Activated CD4-positive, alpha-beta memory T cell treated with anti-CD3 and anti-CD28 coated beads, Interleukin-2, amount 10 ng/mL, durations not matched to agents 7 days and 5 days (primary cell): Measurements from ENCODE around the gene MYO3B. TPM values are rescaled to one million over a fixed set of nuclear protein-coding genes. Genes with fewer than 3 reads are reported as not detected.

Experiments used
- CTCF ChIA-PET: fragments of 350-600 bp; sonication (Branson Sonifier 250); formaldehyde crosslinking; loops from one replicate; lab custom pipeline; 2021; ENCODE audit warnings: antibody characterized with exemption, inconsistent platforms; lab: Charles Lee
- POLR2A ChIA-PET: fragments of 350-600 bp; sonication (Branson Sonifier 250); formaldehyde crosslinking; loops from one replicate; lab custom pipeline; 2021; ENCODE audit warnings: antibody characterized with exemption; lab: Charles Lee
- DNase-seq: peaks from one replicate; pipeline ENCODE4 v3.0.0-alpha.2; 2020
- H3K27ac Mint-ChIP-seq: one replicate; pipeline ENCODE4 v1.8.0; 2021; ENCODE audit warnings: mild to moderate bottlenecking, mixed read lengths
- H3K27me3 Mint-ChIP-seq: one replicate; pipeline ENCODE4 v1.8.0; 2021; ENCODE audit warnings: mixed read lengths
- H3K36me3 Mint-ChIP-seq: one replicate; pipeline ENCODE4 v1.8.0; 2021; ENCODE audit warnings: low read depth, mixed read lengths
- H3K4me1 Mint-ChIP-seq: one replicate; pipeline ENCODE4 v1.8.0; 2021; ENCODE audit warnings: mixed read lengths
- H3K4me3 Mint-ChIP-seq: one replicate; pipeline ENCODE4 v1.8.0; 2021; ENCODE audit warnings: mild to moderate bottlenecking, mixed read lengths
- H3K9me3 Mint-ChIP-seq: one replicate; pipeline ENCODE4 v1.8.0; 2021; ENCODE audit warnings: mixed read lengths
- total RNA-seq, 2 experiments: library from RNA; stranded (reverse); gene quantifications; one replicate each; pipeline ENCODE4 v1.2.3, GENCODE V29; 2021

MYO3B gene
- total RNA-seq, 2 experiments from 2014 or later = 0.18 to 0.38 TPM

DNA sequence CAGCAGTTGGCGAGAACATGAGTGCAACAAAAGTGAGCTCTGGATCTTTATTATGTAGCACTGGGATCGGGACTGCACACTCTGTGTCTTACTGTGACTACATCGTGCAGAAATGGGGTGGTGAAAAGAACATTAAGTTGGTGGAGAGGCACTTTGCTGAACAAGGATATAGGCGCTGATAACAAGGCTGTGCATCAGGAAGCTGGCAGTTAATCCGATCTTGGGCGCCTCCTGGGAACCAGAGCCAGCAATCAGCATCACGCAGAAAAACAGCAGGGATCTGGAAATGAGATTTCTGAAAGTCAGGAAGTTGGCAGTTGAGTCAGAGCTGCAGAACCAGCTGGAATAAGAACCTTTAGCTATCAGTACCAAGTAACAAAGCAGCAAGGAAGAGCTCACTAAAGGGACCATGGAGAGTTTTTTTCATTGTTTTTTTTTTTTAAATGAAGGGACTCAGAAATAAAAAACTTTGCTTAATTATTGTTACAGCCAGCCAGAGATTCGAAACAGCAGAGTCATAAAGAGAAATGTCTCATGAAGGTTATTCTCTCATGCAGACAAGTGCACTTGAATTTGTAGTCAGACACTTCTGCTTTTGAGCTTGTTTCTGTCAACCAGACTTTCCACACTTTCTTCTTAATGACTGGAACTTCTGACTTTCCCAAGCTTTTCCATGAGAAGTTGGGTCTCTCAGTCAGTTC is 22.8 kb upstream of the MYO3B start:
- H3K4me1 Mint-ChIP-seq = no peaks in the 10 kb centered on the region
- no peak for DNase-seq
- no peak overlapping the region for H3K4me3 Mint-ChIP-seq
- H3K36me3 Mint-ChIP-seq = no peaks in the 10 kb centered on the region
- H3K9me3 Mint-ChIP-seq = no peaks in the 10 kb centered on the region
- no peak overlapping the region for H3K27ac Mint-ChIP-seq
- CTCF ChIA-PET = no interaction called here
- peaks cover 7% of the 10 kb centered on the region for H3K27me3 Mint-ChIP-seq
- POLR2A ChIA-PET = no interaction called here

GRCh38 chr2:170155723-170156253 is 22.2 kb upstream of the MYO3B start:
- Mint-ChIP-seq H3K9me3 (no peaks in the 10 kb centered on the region), H3K4me1 (no peaks in the 10 kb centered on the region), H3K27me3 (peaks cover 7% of the 10 kb centered on the region), H3K4me3 (no peak overlapping the region), H3K36me3 (no peaks in the 10 kb centered on the region), H3K27ac (no peak overlapping the region)
- no peak for DNase-seq
- POLR2A ChIA-PET = no interaction called here
- CTCF ChIA-PET = no interaction called here

DNA sequence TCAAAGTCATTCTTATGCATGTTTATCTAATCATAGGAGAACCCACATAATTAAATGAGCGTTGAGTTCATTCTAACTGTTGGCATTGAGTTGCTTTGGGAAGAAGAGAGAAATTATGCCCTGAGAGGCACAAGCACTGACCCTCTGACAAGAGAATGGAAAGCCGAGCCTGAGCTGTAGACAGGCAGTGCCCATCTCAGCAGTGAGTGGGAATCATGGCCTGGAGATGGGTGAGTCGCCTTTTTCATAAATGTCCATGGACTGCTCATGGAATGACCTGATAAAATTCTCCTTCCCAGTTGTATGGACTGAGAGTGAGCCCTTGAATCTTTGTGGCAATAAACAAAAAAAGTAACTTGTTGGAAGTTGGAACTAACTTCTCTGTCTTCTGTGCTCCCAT is 21.4 kb upstream of the MYO3B start:
- CTCF ChIA-PET = no interaction called here
- peaks cover 7% of the 10 kb centered on the region for H3K27me3 Mint-ChIP-seq
- no peaks in the 10 kb centered on the region for H3K36me3 Mint-ChIP-seq
- no peak overlapping the region for H3K27ac Mint-ChIP-seq
- H3K4me3 Mint-ChIP-seq = no peak overlapping the region
- H3K9me3 Mint-ChIP-seq = no peaks in the 10 kb centered on the region
- DNase-seq = no peak
- H3K4me1 Mint-ChIP-seq = no peaks in the 10 kb centered on the region
- POLR2A ChIA-PET = no interaction called here

DNA sequence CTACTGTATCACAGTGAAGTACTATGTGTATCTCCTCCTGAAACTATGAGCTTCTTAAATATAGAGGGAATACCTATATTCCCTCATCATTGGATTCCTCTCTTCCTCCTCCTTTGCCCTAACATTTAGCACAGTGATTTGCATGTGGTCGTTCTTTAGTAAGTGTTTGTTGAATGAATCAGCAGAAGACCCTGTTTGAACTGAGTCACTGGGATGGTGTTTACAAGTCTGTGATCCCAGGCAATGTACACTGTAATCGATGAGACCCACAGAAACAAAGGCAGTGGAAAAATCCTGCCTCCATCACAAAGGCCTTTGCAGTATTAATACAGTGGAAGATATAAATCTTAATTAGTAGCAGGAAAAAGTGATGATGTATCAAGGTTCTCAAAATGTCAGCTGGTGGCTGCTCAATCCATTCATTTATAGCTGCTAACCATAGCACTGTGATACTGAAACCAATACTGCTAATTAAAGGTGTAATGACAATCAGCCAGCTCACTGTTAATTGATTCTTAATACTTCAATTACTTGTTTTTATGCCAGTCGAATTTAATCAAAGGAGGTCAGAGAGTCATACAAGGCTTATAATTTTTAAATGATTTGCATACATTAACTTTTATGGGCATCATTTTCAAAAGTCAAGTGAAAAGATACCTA is 20.8 kb upstream of the MYO3B start:
- POLR2A ChIA-PET = no interaction called here

GRCh38 chr2:170159060-170159459 is 18.9 kb upstream of the MYO3B start:
- DNase-seq = no peak
- H3K9me3 Mint-ChIP-seq = no peaks in the 10 kb centered on the region
- H3K4me1 Mint-ChIP-seq = no peaks in the 10 kb centered on the region
- CTCF ChIA-PET = no interaction called here
- POLR2A ChIA-PET = no interaction called here
- no peak overlapping the region for H3K4me3 Mint-ChIP-seq
- no peak overlapping the region for H3K27ac Mint-ChIP-seq
- H3K27me3 Mint-ChIP-seq = peaks cover 7% of the 10 kb centered on the region
- H3K36me3 Mint-ChIP-seq = no peaks in the 10 kb centered on the region

More for the DNA sequence above, 20.8 kb upstream of the MYO3B start:
- DNase-seq = no peak
- Mint-ChIP-seq H3K9me3 (no peaks in the 10 kb centered on the region), H3K27ac (no peak overlapping the region), H3K36me3 (no peaks in the 10 kb centered on the region), H3K4me1 (no peaks in the 10 kb centered on the region), H3K27me3 (peaks cover 8% of the 10 kb centered on the region), H3K4me3 (no peak overlapping the region)
- CTCF ChIA-PET = no interaction called here

- H3K4me1 Mint-ChIP-seq = no peaks in the 10 kb centered on the region
- H3K36me3 Mint-ChIP-seq = no peaks in the 10 kb centered on the region
- ChIA-PET CTCF (no interaction called here), POLR2A (no interaction called here)
- no peak for DNase-seq
- no peak overlapping the region for H3K27ac Mint-ChIP-seq
- H3K27me3 Mint-ChIP-seq = peaks cover 5% of the 10 kb centered on the region
- no peak overlapping the region for H3K4me3 Mint-ChIP-seq
- H3K9me3 Mint-ChIP-seq = no peaks in the 10 kb centered on the region
Measured at GRCh38 chr2:170161516-170162270, 16.3 kb upstream of the MYO3B start.

DNA sequence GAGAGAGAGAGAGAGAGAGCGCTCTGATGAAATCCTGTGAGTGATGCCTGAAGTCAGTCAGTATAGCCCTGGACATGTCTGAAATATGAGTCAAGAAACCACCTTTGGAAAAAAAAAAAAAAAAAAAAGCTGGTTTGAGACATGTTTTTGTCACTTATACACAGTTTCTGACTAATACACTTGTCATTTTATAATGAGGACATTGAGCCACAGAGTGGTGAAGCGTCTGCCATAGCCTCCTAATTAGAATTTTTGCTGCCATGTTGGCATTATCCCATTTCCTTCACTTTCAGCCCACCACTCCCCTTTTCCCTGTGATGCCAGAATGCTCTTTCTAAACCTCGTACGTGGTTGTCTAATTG is 15.7 kb upstream of the MYO3B start:
- Mint-ChIP-seq H3K27ac (no peak overlapping the region), H3K27me3 (peaks cover 5% of the 10 kb centered on the region), H3K4me1 (no peaks in the 10 kb centered on the region), H3K4me3 (no peak overlapping the region), H3K9me3 (no peaks in the 10 kb centered on the region), H3K36me3 (no peaks in the 10 kb centered on the region)
- ChIA-PET CTCF (no interaction called here), POLR2A (no interaction called here)
- no peak for DNase-seq

- CTCF ChIA-PET = no interaction called here
- Mint-ChIP-seq H3K27me3 (peaks cover 8% of the 10 kb centered on the region), H3K4me1 (no peaks in the 10 kb centered on the region), H3K36me3 (no peaks in the 10 kb centered on the region), H3K9me3 (no peaks in the 10 kb centered on the region), H3K4me3 (no peak overlapping the region), H3K27ac (no peak overlapping the region)
- POLR2A ChIA-PET = no interaction called here
- DNase-seq = no peak
Measured at GRCh38 chr2:170163411-170164065, 14.4 kb upstream of the MYO3B start.

- Mint-ChIP-seq H3K27ac (no peak overlapping the region), H3K9me3 (no peaks in the 10 kb centered on the region), H3K36me3 (no peaks in the 10 kb centered on the region), H3K4me3 (no peak overlapping the region), H3K4me1 (no peaks in the 10 kb centered on the region), H3K27me3 (peaks cover 8% of the 10 kb centered on the region)
- ChIA-PET POLR2A (no interaction called here), CTCF (no interaction called here)
- DNase-seq = no peak
Measured at GRCh38 chr2:170165129-170165528, 12.8 kb upstream of the MYO3B start.

- Mint-ChIP-seq H3K36me3 (no peaks in the 10 kb centered on the region), H3K4me1 (no peaks in the 10 kb centered on the region), H3K9me3 (no peaks in the 10 kb centered on the region), H3K27ac (no peak overlapping the region), H3K27me3 (peaks cover 9% of the 10 kb centered on the region), H3K4me3 (no peak overlapping the region)
- ChIA-PET POLR2A (no interaction called here), CTCF (no interaction called here)
- no peak for DNase-seq
Measured at GRCh38 chr2:170166735-170167134, 11.2 kb upstream of the MYO3B start.

- peaks cover 7% of the 10 kb centered on the region for H3K27me3 Mint-ChIP-seq
- CTCF ChIA-PET = no interaction called here
Measured at GRCh38 chr2:170170281-170171040, 7.5 kb upstream of the MYO3B start.

DNA sequence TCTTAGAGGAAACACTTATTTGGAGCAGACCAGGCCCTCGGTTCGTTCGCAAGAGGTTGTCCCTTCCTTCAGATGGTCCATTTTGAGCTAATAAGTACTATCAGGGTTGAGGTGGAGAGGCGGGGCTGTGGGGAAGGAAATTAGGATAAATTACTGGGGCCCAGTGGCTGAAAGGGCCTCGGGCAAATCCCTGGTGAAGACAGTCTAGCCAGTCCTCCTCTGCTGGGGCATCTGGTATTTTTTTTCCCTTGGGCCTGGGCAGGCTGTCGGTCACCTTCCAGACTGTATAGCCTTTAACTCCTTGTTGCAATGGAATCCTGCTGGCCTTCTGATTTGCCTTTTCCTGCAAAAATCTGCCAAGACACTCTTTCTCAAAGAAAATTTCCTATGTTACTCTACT is 1.7 kb upstream of the MYO3B start:
- Mint-ChIP-seq H3K27me3 (no peaks in the 10 kb centered on the region), H3K36me3 (no peaks in the 10 kb centered on the region), H3K4me1 (peaks cover 12% of the 10 kb centered on the region), H3K27ac (no peak overlapping the region), H3K4me3 (no peak overlapping the region), H3K9me3 (no peaks in the 10 kb centered on the region)
- DNase-seq = no peak
- CTCF ChIA-PET = no interaction called here
- POLR2A ChIA-PET = no interaction called here

More at GRCh38 chr2:170170281-170171040, 7.5 kb upstream of the MYO3B start:
- Mint-ChIP-seq H3K9me3 (no peaks in the 10 kb centered on the region), H3K4me3 (no peak overlapping the region), H3K27ac (no peak overlapping the region), H3K4me1 (no peaks in the 10 kb centered on the region), H3K36me3 (no peaks in the 10 kb centered on the region)
- no peak for DNase-seq
- POLR2A ChIA-PET = no interaction called here
